GM12875 (cell line): ENCODE results near the gene SPNS2.

Experiments
- H3K4me3 ChIP-seq: one replicate; pipeline ENCODE4 v1.5.1; 2011; ENCODE audit warnings: low read depth, low read length, control low read depth
- CTCF ChIP-seq: IDR thresholded peaks from 2 replicates; pipeline ENCODE4 v1.5.1; 2011; ENCODE audit warnings: low read depth, mild to moderate bottlenecking, control low read depth, inconsistent platforms, low read length, moderate library complexity, borderline replicate concordance; ENCODE audit not compliant: insufficient read depth

Gene SPNS2

GRCh38 chr17:4583782-4584100 lies 85.1 kb downstream of the SPNS2 start:
- TF ChIP-seq CTCF: no peak
- H3K4me3 ChIP-seq: no peak overlapping the region

- no peak within 1 kb of the TSS for H3K4me3 ChIP-seq
Measured at GRCh38 chr17:4584101-4584916, 85.6 kb downstream of the SPNS2 start, which contains the start of gene SMTNL2. TSS of gene SMTNL2 (plus strand) at chr17:4584529. CDS start at chr17:4584606, 77 bp downstream.

GRCh38 chr17:4584917-4585637 lies 86.4 kb downstream of the SPNS2 start:
- no peak for TF ChIP-seq CTCF
- no peak overlapping the region for H3K4me3 ChIP-seq

More at GRCh38 chr17:4584101-4584916, 85.6 kb downstream of the SPNS2 start, which contains the start of gene SMTNL2:
- TF ChIP-seq CTCF: no peak

- TF ChIP-seq CTCF: no peak
- H3K4me3 ChIP-seq: no peak overlapping the region
Measured at GRCh38 chr17:4585638-4585994, 86.9 kb downstream of the SPNS2 start.

GRCh38 chr17:4586043-4586442 lies 87.4 kb downstream of the SPNS2 start:
- H3K4me3 ChIP-seq: no peak overlapping the region
- no peak for TF ChIP-seq CTCF

GRCh38 chr17:4587195-4587594 lies 88.5 kb downstream of the SPNS2 start:
- TF ChIP-seq CTCF: no peak
- H3K4me3 ChIP-seq: no peak overlapping the region

- no peak for TF ChIP-seq CTCF
- H3K4me3 ChIP-seq: no peak overlapping the region
Measured at GRCh38 chr17:4587803-4588202, 89.1 kb downstream of the SPNS2 start.
